Measurements from ENCODE around the gene LUC7L3.

DNA sequence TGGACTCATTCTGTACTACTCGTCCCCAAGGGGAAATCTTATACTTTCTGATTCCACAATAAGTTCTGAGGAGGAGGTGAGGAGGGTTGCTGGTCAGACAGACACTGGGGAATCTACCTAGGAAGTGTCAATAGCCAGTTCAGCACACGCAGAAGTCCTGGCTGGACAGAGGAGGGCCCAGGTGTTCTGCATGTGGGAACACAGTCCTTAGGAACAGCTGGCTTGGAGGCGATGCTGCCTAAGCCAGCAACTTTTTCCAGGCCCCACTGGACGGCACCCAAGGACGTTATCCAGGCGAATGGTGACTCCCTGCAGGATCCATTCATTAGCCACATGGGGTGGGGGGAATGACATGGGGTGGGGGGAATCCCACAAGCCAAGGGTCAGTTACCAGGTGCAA, 86.1 kb downstream of the LUC7L3 start:
- no peak for TF ChIP-seq CTCF (IDR thresholded peaks at IDR 0.05; ENCODE audit: extremely low read depth in 1 of 2, insufficient read depth in 1 of 2, low read depth in 1 of 2, low read length in 2 of 2)
- TF ChIP-seq POLR2AphosphoS5 (IDR thresholded peaks at IDR 0.05; ENCODE audit: insufficient read depth, low read depth, low read length): no peak
- TF ChIP-seq POLR2A (IDR thresholded peaks at IDR 0.05; ENCODE audit: low read depth, low read length): no peak
- no peak for TF ChIP-seq EZH2 (IDR thresholded peaks at IDR 0.05; ENCODE audit: borderline replicate concordance, low read depth, low read length, severe bottlenecking)
